ENCODE measurements around the gene RAX2.

The RAX2 gene

GRCh38 chr19:3798137-3798536, 26.1 kb upstream of the RAX2 start:
- H3K27ac ChIP-seq: no peak overlapping the region
- TF ChIP-seq ZFX (IDR thresholded peaks at IDR 0.05) (no peak), CTCF (conservative IDR thresholded peaks at IDR 0.05) (no peak)

GRCh38 chr19:3796358-3796757, 24.3 kb upstream of the RAX2 start:
- no peak for TF ChIP-seq ZFX (IDR thresholded peaks at IDR 0.05)
- TF ChIP-seq CTCF (conservative IDR thresholded peaks at IDR 0.05): no peak
- H3K27ac ChIP-seq: no peak overlapping the region

GRCh38 chr19:3793799-3794198, 21.8 kb upstream of the RAX2 start:
- no peak overlapping the region for H3K27ac ChIP-seq
- TF ChIP-seq CTCF (conservative IDR thresholded peaks at IDR 0.05) (no peak), ZFX (IDR thresholded peaks at IDR 0.05) (no peak)

- TF ChIP-seq ZFX (IDR thresholded peaks at IDR 0.05) (no peak), CTCF (conservative IDR thresholded peaks at IDR 0.05) (no peak)
Measured at GRCh38 chr19:3792114-3792513, 20.1 kb upstream of the RAX2 start.

GRCh38 chr19:3790941-3791340, 18.9 kb upstream of the RAX2 start:
- no peak overlapping the region for H3K27ac ChIP-seq
- no peak for TF ChIP-seq ZFX (IDR thresholded peaks at IDR 0.05)
- no peak for TF ChIP-seq CTCF (conservative IDR thresholded peaks at IDR 0.05)

More at GRCh38 chr19:3792114-3792513, 20.1 kb upstream of the RAX2 start:
- H3K27ac ChIP-seq: no peak overlapping the region

GRCh38 chr19:3790209-3790734, 18.2 kb upstream of the RAX2 start:
- H3K27ac ChIP-seq: no peak overlapping the region
- TF ChIP-seq ZFX (IDR thresholded peaks at IDR 0.05): no peak
- no peak for TF ChIP-seq CTCF (conservative IDR thresholded peaks at IDR 0.05)

DNA sequence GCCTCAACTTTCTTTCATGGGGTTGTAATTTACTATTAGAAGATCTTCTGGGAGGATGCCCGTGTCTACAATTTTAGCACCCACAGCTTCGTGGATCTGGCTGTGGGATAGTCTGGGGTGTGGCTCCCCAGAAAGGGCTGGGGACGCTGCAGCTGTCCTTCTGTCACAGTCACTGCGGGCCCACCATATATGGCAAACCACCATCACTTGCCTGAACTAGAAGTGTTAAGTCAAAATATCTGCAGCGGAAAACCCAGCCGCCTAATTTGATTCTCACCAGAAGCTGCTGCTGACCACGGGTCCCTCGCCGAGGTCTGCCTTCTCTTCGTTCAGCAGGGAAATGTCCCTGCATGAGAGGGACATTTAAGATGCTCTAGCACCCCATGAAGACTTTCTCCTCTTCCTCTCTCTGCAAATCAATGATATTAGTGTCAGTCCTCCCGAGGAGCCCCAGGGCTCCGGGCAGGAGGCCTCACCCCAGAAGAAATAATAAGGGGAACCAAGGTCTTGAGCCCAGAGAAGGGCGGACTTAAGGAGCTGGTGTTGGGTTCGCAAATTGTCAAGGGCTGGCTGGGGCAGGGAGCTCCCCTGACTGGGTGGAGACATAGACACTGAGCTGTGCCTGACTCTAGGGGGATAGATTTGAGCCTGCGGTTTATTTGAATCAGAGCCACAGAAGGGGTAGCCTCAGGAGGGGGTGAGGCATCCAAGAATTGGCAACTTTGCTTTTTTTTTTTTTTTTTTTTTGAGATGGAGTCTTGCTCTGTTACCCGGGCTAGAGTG, 17.2 kb upstream of the RAX2 start:
- no peak overlapping the region for H3K27ac ChIP-seq
- TF ChIP-seq CTCF (conservative IDR thresholded peaks at IDR 0.05) (no peak), ZFX (IDR thresholded peaks at IDR 0.05) (no peak)
